Heart left ventricle (tissue), 13 donors: ENCODE measurements around the gene FBXO9.

Experiments
- POLR2A ChIP-seq, 2 donors: fragments of 450-650 bp; IDR thresholded peaks; one replicate each; pipeline ENCODE4 v1.6.1; 2017; ENCODE audit warnings: antibody characterized with exemption in 2 of 2, mild to moderate bottlenecking in 2 of 2, moderate library complexity in 2 of 2
- TF ChIP-seq, protein P1 (sequence below), 12 donors: fragments of 200-600 bp; sonication (generic) in 4 of 12; IDR thresholded peaks; one replicate each; pipeline versions ENCODE4 v1.5.0 to v1.8.0; 2018 to 2022; ENCODE audit warnings: antibody characterized with exemption in 12 of 12, mild to moderate bottlenecking in 5 of 12
- donor health status: ischemic (EF 13 %, LVEDD 7.1; RV severe dilation, severe dysfunction).
- donor health status: DM: no; HTN: yes; CAD: no.
- donor health status: DM: no; HTN: no; CAD: no.
- donor health status: ischemic (EF 25% LVEDD 6.9; RV normal size, moderate dysfunction).
- donor health status: ischemic (EF 25% LVEDD 5.7; RV mildly dilated, moderate dysfunction).
- donor health status: ischemic (EF 35%, LVEDD 5.7; RV mildly dilated, moderate dysfunction).
- donor health status: nonischemic (EF 11% LVEDD 7.7; RV severe dilation, severe dysfunction).
- donor health status: DM: yes; HTN: yes; CAD: no.
- donor health status: PGD.
- donor health status: ischemic (EF 29% LVEDD 5.4; RV normal size, mild dysfunction).
- donor health status: nonischemic (EF 23%, LVEDD 6.1; RV moderate dilation, normal function).

DNA sequence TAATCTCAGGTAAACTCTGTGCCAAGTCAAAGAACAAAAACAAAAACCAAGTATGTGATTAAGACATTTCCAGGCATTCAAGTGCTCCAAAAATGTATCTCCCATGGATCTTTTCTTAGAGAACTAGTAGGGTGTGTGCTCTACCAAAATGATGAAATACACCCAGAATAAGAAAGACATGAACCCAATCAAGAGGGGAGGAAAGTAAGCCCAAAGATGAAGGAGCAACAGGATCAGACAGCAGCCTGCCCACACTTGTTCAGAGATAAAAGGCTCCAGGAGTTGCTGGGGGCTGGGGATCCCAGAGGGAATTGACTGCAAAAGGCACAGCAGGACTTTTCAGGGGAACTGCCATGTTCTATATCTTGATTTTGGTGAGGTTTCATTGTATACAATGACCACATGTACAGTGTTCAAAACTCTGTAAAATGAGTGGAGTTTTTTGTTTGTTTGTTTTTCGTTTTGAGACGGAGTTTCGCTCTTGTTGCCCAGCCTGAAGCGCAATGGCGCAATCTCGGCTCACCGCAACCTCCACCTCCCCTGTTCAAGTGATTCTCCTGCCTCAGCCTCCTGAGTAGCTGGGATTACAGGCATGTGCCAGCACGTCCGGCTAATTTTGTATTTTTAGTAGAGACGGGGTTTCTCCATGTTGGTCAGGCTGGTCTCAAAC lies 59.1 kb downstream of the FBXO9 start:
- TF ChIP-seq, protein P1, sequence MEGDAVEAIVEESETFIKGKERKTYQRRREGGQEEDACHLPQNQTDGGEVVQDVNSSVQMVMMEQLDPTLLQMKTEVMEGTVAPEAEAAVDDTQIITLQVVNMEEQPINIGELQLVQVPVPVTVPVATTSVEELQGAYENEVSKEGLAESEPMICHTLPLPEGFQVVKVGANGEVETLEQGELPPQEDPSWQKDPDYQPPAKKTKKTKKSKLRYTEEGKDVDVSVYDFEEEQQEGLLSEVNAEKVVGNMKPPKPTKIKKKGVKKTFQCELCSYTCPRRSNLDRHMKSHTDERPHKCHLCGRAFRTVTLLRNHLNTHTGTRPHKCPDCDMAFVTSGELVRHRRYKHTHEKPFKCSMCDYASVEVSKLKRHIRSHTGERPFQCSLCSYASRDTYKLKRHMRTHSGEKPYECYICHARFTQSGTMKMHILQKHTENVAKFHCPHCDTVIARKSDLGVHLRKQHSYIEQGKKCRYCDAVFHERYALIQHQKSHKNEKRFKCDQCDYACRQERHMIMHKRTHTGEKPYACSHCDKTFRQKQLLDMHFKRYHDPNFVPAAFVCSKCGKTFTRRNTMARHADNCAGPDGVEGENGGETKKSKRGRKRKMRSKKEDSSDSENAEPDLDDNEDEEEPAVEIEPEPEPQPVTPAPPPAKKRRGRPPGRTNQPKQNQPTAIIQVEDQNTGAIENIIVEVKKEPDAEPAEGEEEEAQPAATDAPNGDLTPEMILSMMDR (IDR thresholded peaks at IDR 0.05) = no peak
- no peak for TF ChIP-seq POLR2A (IDR thresholded peaks at IDR 0.05)
